Osteoblast (primary cell): ENCODE data around the gene STRN4. TPM values are rescaled to one million over a fixed set of nuclear protein-coding genes. Genes with fewer than 3 reads are reported as not detected.

ENCODE experiments used
- DNase-seq: peaks from one replicate; pipeline ENCODE4 v3.0.0; 2011; ENCODE audit warnings: low spot score, mixed read lengths; ENCODE audit not compliant: insufficient read length; ENCODE audit errors: missing footprints
- H2AFZ ChIP-seq: 2 replicates; pipeline ENCODE4 v1.6.0; 2011; ENCODE audit warnings: mild to moderate bottlenecking, low read length
- H3K27ac ChIP-seq: 2 replicates; pipeline ENCODE4 v1.5.1; 2011; ENCODE audit warnings: mild to moderate bottlenecking, low read depth, low read length, moderate library complexity
- H3K27me3 ChIP-seq: 2 replicates; pipeline ENCODE4 v1.6.0; 2012; ENCODE audit warnings: mild to moderate bottlenecking, control low read depth, inconsistent platforms, low read length, moderate library complexity; ENCODE audit not compliant: insufficient read depth
- H3K36me3 ChIP-seq: 2 replicates; pipeline ENCODE4 v1.5.1; 2011; ENCODE audit warnings: mild to moderate bottlenecking, low read length, control low read depth, moderate library complexity; ENCODE audit not compliant: insufficient read depth
- H3K4me1 ChIP-seq: 2 replicates; pipeline ENCODE4 v1.5.1; 2011; ENCODE audit warnings: mild to moderate bottlenecking, low read length, control low read depth, moderate library complexity; ENCODE audit not compliant: insufficient read depth
- H3K4me2 ChIP-seq: 2 replicates; pipeline ENCODE4 v1.6.0; 2011; ENCODE audit warnings: mild to moderate bottlenecking, low read length; ENCODE audit not compliant: insufficient read depth
- H3K4me3 ChIP-seq: fragments of 200-600 bp; sonication (generic); 3 replicates; pipeline ENCODE4 v1.5.1; 2012; ENCODE audit warnings: mild to moderate bottlenecking, low read length, inconsistent platforms; ENCODE audit not compliant: insufficient read depth
- H3K79me2 ChIP-seq: 2 replicates; pipeline ENCODE4 v1.6.0; 2012; ENCODE audit warnings: mild to moderate bottlenecking, low read length, control low read depth, inconsistent platforms; ENCODE audit not compliant: insufficient read depth
- H3K9me3 ChIP-seq: 2 replicates; pipeline ENCODE4 v1.5.1; 2011; ENCODE audit warnings: low read depth, low read length, control low read depth
- H4K20me1 ChIP-seq: 2 replicates; pipeline ENCODE4 v1.6.0; 2012; ENCODE audit warnings: mild to moderate bottlenecking, low read length, control low read depth; ENCODE audit not compliant: insufficient read depth
- CTCF ChIP-seq: IDR thresholded peaks from 2 replicates; pipeline ENCODE4 v1.5.1; 2011; ENCODE audit warnings: mild to moderate bottlenecking, low read depth, low read length, moderate library complexity; ENCODE audit errors: extremely low read depth
- total RNA-seq: library from RNA; depleted of rRNA; stranded (reverse); fragments of >200 nt; gene quantifications from 2 replicates; pipeline ENCODE4 v1.2.3, GENCODE V29; 2012

Gene STRN4
- total RNA-seq, 1 donor, result 56.5 TPM

- no peak for TF ChIP-seq CTCF
- Histone ChIP-seq H2AFZ (no peak overlapping the region), H3K36me3 (peaks cover 74% of the 10 kb centered on the region), H3K79me2 (no peaks in the 10 kb centered on the region), H3K4me2 (no peak overlapping the region), H4K20me1 (peaks cover 5% of the 10 kb centered on the region), H3K9me3 (no peaks in the 10 kb centered on the region), H3K4me1 (peaks cover 6% of the 10 kb centered on the region), H3K4me3 (no peak overlapping the region), H3K27ac (no peak overlapping the region), H3K27me3 (no peaks in the 10 kb centered on the region)
- no peak for DNase-seq
Measured at GRCh38 chr19:46692918-46693722, 53.1 kb downstream of the STRN4 start.

GRCh38 chr19:46691948-46692347, 54.3 kb downstream of the STRN4 start:
- no peaks in the 10 kb centered on the region for H3K4me1 ChIP-seq

GRCh38 chr19:46691104-46691503, 55.1 kb downstream of the STRN4 start:
- Histone ChIP-seq H3K79me2 (no peaks in the 10 kb centered on the region), H3K27ac (no peak overlapping the region), H4K20me1 (peaks cover 5% of the 10 kb centered on the region), H3K4me1 (no peaks in the 10 kb centered on the region), H3K9me3 (no peaks in the 10 kb centered on the region), H3K27me3 (no peaks in the 10 kb centered on the region), H3K36me3 (peaks cover 80% of the 10 kb centered on the region), H2AFZ (no peak overlapping the region), H3K4me2 (no peak overlapping the region), H3K4me3 (no peak overlapping the region)
- no peak for TF ChIP-seq CTCF
- peak; percentile 79 for DNase-seq

More at GRCh38 chr19:46691948-46692347, 54.3 kb downstream of the STRN4 start:
- Histone ChIP-seq H3K27me3 (no peaks in the 10 kb centered on the region), H3K9me3 (no peaks in the 10 kb centered on the region), H3K79me2 (no peaks in the 10 kb centered on the region), H4K20me1 (peaks cover 5% of the 10 kb centered on the region), H3K36me3 (peaks cover 85% of the 10 kb centered on the region), H3K4me2 (no peak overlapping the region), H3K27ac (no peak overlapping the region), H2AFZ (no peak overlapping the region), H3K4me3 (no peak overlapping the region)
- no peak for TF ChIP-seq CTCF
- no peak for DNase-seq

- H2AFZ ChIP-seq, result no peak overlapping the region
- no peaks in the 10 kb centered on the region for H3K9me3 ChIP-seq
- H3K27ac ChIP-seq, result no peak overlapping the region
- no peaks in the 10 kb centered on the region for H3K27me3 ChIP-seq
- H3K4me2 ChIP-seq, result no peak overlapping the region
- no peak overlapping the region for H3K4me3 ChIP-seq
- TF ChIP-seq CTCF, result no peak
- no peak for DNase-seq
- peaks cover 80% of the 10 kb centered on the region for H3K36me3 ChIP-seq
- H3K79me2 ChIP-seq, result no peaks in the 10 kb centered on the region
- H4K20me1 ChIP-seq, result peaks cover 5% of the 10 kb centered on the region
- no peaks in the 10 kb centered on the region for H3K4me1 ChIP-seq
Measured at GRCh38 chr19:46689358-46689757, 56.9 kb downstream of the STRN4 start.
